Muscle of arm (tissue), 12 donors: ENCODE results near the gene CATSPER1. TPM values are rescaled to one million over a fixed set of nuclear protein-coding genes. Genes with fewer than 3 reads are reported as not detected.
"Not testable (repeated sequence)": the region's sequence is repeated elsewhere in the genome, so short reads cannot be mapped to it uniquely, and the experiment has no call there.

Experiments used
- DNase-seq: peaks from one replicate; pipeline ENCODE4 v3.0.0-alpha.2; 2013
- polyA plus RNA-seq, 12 donors: library from polyadenylated mRNA; unstranded; fragments of 120-200 nt; gene quantifications; one replicate each; pipeline ENCODE4 v1.2.1, GENCODE V29; 2013; ENCODE audit not compliant: insufficient read length in 12 of 12

CATSPER1 gene
- polyA plus RNA-seq, 12 donors: 0.08 to 0.57 (median 0.11) TPM; not detected in 7

DNA sequence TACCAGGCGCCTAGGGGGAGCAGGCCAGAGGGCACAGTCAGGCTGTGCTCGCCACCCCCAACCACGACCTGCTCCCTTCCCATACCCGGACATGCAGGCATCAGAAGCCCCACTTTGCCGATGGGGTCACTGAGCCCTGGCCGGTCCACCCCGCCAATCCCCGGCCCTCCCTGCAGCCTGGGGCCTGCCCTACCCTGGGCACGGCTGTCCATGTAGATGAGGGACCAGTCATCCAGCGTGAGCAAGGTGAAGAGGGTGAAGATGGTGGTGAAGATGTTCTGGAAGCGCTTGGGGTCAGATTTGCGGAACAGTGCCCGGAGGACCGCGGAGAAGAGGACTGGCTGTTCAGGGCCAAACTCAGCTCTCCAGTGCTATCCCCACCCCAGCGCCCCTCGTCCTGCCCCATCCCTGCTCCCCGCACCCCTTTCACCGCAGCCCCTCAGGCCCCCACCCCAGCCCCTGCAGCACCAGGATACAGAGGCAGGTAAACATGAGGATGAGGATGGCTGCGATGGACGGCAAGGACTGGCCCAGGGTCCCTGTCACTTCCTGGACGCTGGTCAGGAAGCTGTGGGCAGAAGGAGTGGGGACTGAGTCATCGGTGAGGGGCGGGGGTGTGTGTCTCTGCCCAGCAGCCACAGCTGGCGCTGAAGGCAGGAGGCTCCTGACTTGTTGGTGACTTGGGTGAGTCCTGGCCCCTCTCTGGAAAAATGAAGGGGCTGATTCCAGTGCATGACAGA, 5.5 kb downstream of the CATSPER1 start:
- no peak for DNase-seq

GRCh38 chr11:66020212-66020611, 6.1 kb downstream of the CATSPER1 start:
- no peak for DNase-seq

- DNase-seq: no peak
These were observed 9.0 kb downstream of the CATSPER1 start for GRCh38 chr11:66017321-66017720.

DNA sequence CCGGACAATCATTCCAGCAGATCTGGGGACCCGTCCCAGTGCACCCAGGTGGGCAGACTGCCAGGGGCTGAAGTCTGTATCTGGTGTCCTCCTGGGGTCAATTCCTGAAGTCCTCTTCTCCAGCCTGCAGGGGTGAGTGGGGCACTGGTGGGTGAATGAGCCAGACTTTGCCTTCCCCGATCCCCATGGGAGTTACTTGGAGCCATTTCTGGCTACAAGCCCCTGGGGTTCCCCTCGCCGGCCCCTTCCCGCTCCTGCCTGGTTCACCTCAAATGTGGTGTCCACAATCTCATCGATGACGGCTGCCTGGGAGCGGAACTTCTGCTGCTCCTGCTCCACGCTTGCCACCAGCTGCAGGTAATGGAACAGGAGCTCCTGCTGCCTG, 9.5 kb downstream of the CATSPER1 start:
- DNase-seq: no peak

DNA sequence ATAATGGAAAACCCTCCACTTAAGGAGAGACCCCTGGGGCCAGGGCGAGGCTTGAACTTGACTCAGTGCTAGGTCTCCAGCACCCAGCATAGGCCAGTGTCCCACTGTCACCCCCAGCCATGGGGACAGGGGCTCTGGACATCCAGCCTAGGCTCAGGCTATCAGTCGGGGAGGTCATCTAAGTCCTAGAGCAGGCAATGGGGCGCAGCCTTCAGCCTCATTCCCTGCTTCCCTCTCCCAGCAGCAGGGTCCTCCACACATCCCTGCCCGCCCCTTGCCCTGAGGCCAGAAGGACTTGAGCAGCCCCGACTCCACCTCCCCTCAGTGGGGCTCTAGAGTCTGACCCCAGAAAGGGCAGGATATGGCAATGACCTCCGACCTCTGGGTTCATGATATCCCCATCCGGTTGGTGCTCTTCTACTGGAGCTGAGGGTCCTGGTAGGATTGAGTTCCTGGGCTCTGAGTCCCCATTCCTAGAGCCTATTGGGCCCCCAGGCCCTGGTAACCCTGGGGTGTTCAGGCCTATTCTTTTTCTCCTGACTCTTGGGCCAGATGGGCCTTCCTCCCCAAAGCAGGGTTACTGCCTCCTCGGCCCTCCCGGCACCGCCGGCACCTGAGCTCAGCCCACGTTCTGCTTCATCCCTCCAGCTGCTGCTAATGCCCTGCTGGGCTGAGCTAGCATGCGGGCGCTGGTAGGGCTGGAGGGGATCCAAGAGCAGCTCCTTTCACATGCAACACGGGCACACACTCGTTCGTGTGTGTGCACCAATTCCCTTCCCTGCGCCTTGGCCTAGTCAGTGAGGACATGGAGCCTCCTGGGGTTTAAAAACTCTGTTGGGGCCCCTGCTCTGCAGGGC, 10.1 kb downstream of the CATSPER1 start:
- no peak for DNase-seq

- DNase-seq: no peak
These were observed 10.8 kb downstream of the CATSPER1 start for GRCh38 chr11:66015454-66015881.

DNA sequence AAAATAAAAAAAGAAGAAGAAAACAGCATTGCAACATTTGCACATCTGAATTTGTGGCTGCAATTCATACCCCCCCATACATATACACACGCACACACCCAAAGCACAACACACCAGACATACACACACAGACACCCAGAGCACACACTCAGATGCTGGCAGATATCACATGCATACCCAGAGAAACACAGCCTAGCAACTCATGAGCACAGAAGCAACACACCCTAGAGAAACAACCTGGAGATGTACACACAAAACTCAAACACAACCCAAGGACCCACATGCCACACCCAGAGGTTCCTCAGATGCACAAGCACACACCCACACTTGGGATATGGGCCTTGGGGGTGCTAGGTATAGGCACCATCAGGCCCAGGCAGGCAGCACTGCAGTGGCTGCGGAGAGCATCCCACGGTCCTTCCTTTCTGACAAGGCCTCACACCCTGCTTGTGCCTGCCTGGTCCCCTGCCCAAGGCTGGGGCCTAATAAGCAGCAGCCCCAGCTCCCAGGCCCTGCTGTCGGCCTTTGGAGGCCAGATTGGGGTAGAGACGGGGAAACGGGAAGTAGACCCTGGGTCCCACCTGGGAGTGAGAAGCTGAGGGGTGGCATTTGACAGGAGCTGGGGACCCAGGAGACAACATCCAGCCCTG, 11.3 kb downstream of the CATSPER1 start:
- DNase-seq: no peak

GRCh38 chr11:66013762-66014100, 12.5 kb downstream of the CATSPER1 start:
- no peak for DNase-seq

DNA sequence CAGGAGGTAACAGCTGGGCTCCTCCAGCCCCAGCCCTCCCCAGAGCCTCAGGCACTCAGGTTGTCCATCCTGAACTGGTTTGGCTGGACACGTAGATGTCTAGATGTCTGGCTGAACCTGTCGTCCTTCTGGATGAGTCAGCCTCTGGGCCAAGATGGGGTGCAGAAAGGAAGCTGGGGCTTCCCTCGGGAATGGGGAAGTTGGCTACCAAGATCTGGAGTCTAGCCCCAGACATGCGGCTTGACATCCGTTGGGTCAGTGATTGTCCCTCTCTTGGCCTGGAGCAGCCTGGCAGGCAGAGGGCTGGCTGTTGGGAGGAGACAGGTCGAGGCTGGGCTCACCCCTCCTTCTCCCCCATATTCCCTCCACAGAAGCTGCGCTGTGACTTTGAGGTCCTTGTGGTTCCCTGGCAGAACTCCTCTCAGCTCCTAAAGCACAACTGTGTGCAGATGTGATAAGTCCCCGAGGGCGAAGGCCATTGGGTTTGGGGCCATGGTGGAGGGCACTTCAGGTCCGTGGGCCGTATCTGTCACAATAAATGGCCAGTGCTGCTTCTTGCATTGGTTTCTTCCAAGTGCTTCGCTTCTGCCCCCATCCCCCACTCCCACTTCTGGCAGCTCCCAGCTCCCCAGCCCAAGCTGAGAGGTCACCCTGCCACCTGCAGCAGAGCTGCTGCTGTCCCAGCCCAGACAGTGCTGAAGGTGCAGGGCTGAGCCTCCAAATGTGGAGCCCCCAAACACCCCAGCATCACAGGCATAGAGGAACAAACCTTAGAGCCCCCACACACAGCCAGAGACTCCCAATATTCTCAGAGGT, 13.1 kb downstream of the CATSPER1 start:
- no peak for DNase-seq

DNA sequence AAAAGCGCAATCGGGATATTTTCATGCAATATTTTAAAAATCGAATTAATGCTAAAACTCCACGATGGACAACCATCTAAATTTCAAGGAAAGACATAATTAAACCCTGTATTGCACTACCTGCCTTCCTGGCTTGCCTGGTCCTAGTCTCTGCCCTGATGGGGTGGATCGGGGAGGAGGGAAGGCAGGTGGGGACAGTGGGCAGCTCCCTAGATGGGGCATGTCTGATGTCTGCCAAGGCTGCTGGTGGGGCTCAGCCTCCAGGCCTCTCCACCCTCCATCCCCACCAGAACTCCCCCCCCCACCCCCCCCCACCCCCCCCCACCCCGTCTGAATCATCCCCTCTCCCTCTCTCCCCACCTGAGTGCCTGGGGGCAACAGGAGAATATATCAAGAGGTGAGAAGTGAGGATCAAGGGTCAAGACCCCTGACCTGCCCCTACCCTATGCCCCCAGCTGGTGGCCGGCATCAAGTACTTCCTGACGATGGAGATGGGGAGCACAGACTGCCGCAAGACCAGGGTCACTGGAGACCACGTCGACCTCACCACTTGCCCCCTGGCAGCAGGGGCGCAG, 13.8 kb downstream of the CATSPER1 start:
- no peak for DNase-seq

DNA sequence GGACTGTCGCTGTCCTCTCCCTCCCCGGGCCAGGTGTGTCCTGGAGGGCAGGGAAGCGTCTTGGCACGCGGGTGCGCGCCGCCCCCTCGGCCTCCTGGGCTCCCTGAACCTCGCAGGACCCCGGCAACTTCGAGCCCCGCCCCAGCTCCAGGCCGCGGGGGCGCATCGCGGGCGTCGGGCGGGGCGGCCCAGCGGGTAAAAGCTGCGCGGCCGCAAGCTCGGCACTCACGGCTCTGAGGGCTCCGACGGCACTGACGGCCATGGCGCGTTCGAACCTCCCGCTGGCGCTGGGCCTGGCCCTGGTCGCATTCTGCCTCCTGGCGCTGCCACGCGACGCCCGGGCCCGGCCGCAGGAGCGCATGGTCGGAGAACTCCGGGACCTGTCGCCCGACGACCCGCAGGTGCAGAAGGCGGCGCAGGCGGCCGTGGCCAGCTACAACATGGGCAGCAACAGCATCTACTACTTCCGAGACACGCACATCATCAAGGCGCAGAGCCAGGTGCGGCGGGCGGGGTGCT, 14.4 kb downstream of the CATSPER1 start, which contains the start of gene CST6:
Gene CST6, plus strand, starts transcription at position 224 of the 519 bp plus-strand sequence. Its CDS starts 37 bp downstream, at position 261.
- no peak for DNase-seq

- no peak for DNase-seq
These were observed 15.0 kb downstream of the CATSPER1 start for GRCh38 chr11:66011239-66011784.

DNA sequence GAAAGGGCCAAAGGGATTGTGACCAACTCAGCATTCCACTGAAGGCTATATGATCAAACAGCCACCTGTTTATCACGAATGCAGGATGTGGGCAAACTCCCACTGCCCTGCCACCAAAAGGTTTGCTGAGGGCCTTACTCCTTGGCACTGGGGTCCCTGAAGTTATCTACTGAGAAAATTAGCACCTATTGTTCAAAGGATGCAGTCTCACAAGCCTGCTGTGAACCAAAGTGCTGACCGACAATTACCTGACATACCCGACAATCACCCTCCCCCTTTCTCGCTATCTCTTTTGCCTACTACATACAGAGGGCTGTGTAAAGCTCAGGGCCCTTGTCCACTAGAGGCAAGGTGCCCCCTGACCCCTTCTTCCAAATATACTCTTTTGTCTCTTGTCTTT, 16.2 kb downstream of the CATSPER1 start:
- not testable (repeated sequence) for DNase-seq

DNA sequence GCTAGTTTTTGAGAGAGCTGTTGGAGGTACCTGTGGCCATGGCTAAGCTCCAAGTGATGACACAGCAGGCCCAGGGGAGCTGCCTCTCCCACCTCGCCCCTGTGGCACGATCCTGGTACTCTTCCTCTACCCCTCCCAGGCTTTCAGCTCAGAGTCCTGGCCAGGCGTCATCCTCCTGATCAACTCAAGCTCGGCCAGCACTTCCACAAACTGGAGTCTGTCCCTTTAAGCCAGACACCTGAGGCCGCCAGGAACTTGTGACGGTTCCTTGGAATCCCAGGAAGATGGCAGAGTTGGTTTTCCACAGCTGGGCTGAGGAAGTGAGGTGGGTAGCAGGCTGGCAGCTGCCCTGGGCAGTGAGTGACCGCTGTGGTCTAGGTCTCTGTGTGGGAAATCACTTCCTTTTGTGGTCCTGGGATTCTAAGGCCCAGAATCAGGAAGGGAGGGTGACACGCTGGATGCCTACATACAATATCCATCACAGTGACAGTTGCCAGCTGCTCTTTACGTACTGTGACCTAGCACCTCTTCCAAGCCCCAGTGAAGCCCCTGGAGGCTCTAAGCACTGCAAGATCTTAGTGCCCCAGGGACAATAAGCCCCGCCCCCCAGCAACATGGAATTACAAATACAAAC, 17.7 kb downstream of the CATSPER1 start:
- no peak for DNase-seq

GRCh38 chr11:66008095-66008467, 18.2 kb downstream of the CATSPER1 start:
- DNase-seq: no peak

GRCh38 chr11:66007201-66007634, 19.1 kb downstream of the CATSPER1 start:
- no peak for DNase-seq

DNA sequence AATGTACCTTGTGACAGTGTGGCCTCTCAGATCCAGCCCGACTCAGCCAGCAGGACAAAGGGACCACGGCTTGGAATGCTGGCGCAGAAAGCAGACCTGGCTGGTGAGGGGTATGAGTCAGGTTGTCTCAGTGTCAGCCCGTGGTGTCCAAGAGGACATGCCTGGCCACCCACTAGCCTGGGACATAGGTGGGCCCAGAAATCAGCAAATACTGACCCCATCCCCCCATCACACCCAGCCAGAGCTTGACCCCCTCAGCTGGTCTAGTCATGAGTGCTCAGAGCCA, 19.4 kb downstream of the CATSPER1 start:
- DNase-seq: no peak

GRCh38 chr11:66006134-66006890, 20.0 kb downstream of the CATSPER1 start:
- DNase-seq: no peak

GRCh38 chr11:66004186-66004585, 22.1 kb downstream of the CATSPER1 start:
- DNase-seq: no peak

DNA sequence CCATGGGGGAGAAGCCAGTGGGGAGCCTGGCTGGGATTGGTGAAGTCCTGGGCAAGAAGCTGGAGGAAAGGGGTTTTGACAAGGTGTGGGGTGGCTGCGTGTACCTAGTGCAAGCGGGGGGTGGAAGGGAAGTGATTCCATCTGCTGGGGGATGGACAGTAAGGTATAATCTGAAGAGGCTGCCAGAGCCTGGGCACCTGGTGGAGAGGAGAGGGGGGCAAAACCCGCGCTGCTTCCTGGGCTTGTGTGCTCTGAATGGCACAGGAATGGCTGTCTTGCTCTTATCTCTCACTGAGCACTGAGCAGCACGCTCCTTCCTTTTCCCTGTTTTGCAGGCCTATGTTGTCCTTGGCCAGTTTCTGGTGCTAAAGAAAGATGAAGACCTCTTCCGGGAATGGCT, 23.0 kb downstream of the CATSPER1 start:
- no peak for DNase-seq
